Tibial nerve (tissue), 4 donors: ENCODE data around the gene CRYL1.

Source experiments
- CTCF ChIP-seq, 5 experiments: fragments of 200-600 bp in 3 of 5; fragments of 450-650 bp in 2 of 5; sonication (generic) in 3 of 5; IDR thresholded peaks; one replicate each; pipeline ENCODE4 v1.5.1; 2016 to 2019; ENCODE audit warnings: antibody characterized with exemption in 5 of 5, mild to moderate bottlenecking in 3 of 5, moderate library complexity in 2 of 5
- EP300 ChIP-seq, 2 donors: sonication (generic); formaldehyde crosslinking; IDR thresholded peaks; one replicate each; pipeline ENCODE4 v1.6.1; 2017; ENCODE audit warnings: antibody characterized with exemption in 2 of 2, mild to moderate bottlenecking in 1 of 2
- POLR2A ChIP-seq, 2 donors: fragments of 450-650 bp; IDR thresholded peaks; one replicate each; pipeline ENCODE4 v1.6.1; 2017; ENCODE audit warnings: antibody characterized with exemption in 2 of 2, mild to moderate bottlenecking in 2 of 2, moderate library complexity in 2 of 2

- TF ChIP-seq CTCF (IDR thresholded peaks at IDR 0.05): no peak
- TF ChIP-seq EP300 (IDR thresholded peaks at IDR 0.05): peak in 1 of 2 donors; percentile 14
- no peak for TF ChIP-seq POLR2A (IDR thresholded peaks at IDR 0.05)
These were observed 49.5 kb downstream of the CRYL1 start for GRCh38 chr13:20475927-20476691.
